Thoracic aorta (tissue), 2 donors: Measurements from ENCODE around the gene SLC2A4RG. TPM values are rescaled to one million over a fixed set of nuclear protein-coding genes. Genes with fewer than 3 reads are reported as not detected.

ENCODE experiments used
- ATAC-seq: fragments of 150-250 bp; one replicate; pipeline ENCODE4 v1.8.0; 2017; ENCODE audit warnings: low read depth; ENCODE audit not compliant: insufficient number of reproducible peaks, low FRiP score
- DNase-seq: peaks from one replicate; pipeline ENCODE4 v3.0.0-alpha.2; 2020; ENCODE audit warnings: low spot score
- H3K27ac ChIP-seq, 2 donors: fragments of 200-600 bp; sonication (generic); 1 replicate in 1 of 2; 2 replicates in 1 of 2; pipeline ENCODE4 v1.5.1; 2016; ENCODE audit warnings: mild to moderate bottlenecking in 2 of 2, moderate library complexity in 2 of 2
- H3K27me3 ChIP-seq: fragments of 200-600 bp; sonication (generic); replicated peaks from 2 replicates; pipeline ENCODE4 v1.6.0; 2016; ENCODE audit warnings: mild to moderate bottlenecking; ENCODE audit not compliant: insufficient read depth
- H3K36me3 ChIP-seq: fragments of 200-600 bp; sonication (generic); one replicate; pipeline ENCODE4 v1.5.1; 2016
- H3K4me1 ChIP-seq, 2 donors: fragments of 200-600 bp; sonication (generic); 1 replicate in 1 of 2; 2 replicates in 1 of 2; pipeline versions ENCODE4 v1.5.1 to v1.6.0; 2016; ENCODE audit warnings: low read depth in 2 of 2, mild to moderate bottlenecking in 1 of 2; ENCODE audit not compliant: control insufficient read depth in 1 of 2
- H3K4me3 ChIP-seq: fragments of 200-600 bp; sonication (generic); 2 replicates; pipeline ENCODE4 v1.5.1; 2016; ENCODE audit warnings: mild to moderate bottlenecking
- H3K9me3 ChIP-seq: fragments of 200-600 bp; sonication (generic); 2 replicates; pipeline ENCODE4 v1.5.1; 2016
- total RNA-seq, 2 donors: library from RNA; depleted of rRNA; stranded (reverse); fragments of >200 nt; gene quantifications; one replicate each; pipeline versions ENCODE4 v1.1.0 to v1.2.3, GENCODE V29; 2016
- TF ChIP-seq, protein P1 (sequence below): fragments of 200-600 bp; sonication (generic); IDR thresholded peaks from one replicate; pipeline ENCODE4 v1.5.1; 2019; ENCODE audit warnings: antibody characterized with exemption

The SLC2A4RG gene
- total RNA-seq, 2 donors from 2014 or later, result 36.2 to 103 TPM

DNA sequence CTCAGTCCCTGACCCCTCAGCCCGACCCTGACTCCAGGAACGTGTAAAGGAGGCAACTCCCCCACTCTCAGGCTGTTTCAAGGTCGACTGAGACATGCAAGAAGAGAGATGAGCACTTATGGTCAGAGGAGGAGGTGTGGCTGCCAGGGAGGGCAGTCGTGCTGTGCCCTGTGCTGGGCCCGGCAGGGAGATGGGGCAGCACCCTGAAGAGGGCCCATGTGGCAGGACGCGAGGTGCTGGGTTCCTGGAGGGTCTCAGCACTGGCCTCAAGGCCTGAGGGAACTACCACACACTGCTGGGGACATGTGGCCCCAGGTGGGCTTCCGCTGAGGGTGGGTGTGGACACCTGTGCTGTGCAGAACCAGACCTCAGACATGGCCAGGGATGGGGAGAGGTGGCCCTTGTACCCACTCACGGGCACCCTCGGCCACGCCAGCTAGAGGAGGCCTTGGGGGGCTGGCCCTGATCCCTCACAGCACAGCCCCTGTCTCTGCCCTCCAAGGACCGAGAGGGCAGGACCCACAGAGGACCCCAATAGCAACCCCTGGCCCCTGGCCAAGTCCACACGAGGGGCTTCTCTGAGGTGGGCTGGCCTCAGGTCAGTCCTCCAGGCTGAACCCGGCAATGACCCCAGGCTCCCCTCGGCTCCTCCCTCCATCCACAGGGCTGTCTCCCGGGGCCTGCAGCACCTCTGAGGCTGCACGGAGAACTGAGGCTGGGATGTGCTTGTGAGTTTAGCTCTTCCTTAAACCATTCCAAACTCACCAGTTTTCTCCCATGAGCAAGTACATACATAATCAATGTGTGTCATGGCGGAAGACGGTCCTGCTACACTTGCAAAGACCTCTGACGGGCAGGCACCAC is 8.7 kb downstream of the SLC2A4RG start:
- no peaks in the 10 kb centered on the region for H3K27me3 ChIP-seq
- H3K9me3 ChIP-seq, result no peaks in the 10 kb centered on the region
- no peak overlapping the region for H3K4me3 ChIP-seq
- TF ChIP-seq, protein P1, sequence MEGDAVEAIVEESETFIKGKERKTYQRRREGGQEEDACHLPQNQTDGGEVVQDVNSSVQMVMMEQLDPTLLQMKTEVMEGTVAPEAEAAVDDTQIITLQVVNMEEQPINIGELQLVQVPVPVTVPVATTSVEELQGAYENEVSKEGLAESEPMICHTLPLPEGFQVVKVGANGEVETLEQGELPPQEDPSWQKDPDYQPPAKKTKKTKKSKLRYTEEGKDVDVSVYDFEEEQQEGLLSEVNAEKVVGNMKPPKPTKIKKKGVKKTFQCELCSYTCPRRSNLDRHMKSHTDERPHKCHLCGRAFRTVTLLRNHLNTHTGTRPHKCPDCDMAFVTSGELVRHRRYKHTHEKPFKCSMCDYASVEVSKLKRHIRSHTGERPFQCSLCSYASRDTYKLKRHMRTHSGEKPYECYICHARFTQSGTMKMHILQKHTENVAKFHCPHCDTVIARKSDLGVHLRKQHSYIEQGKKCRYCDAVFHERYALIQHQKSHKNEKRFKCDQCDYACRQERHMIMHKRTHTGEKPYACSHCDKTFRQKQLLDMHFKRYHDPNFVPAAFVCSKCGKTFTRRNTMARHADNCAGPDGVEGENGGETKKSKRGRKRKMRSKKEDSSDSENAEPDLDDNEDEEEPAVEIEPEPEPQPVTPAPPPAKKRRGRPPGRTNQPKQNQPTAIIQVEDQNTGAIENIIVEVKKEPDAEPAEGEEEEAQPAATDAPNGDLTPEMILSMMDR, result no peak
- H3K4me1 ChIP-seq, result peaks cover 0 to 6% of the 10 kb centered on the region in 2 donors
- ATAC-seq (no peak), DNase-seq (no peak)
- peaks cover 7% of the 10 kb centered on the region for H3K36me3 ChIP-seq
- H3K27ac ChIP-seq, result no peak overlapping the region

- DNase-seq (no peak), ATAC-seq (no peak)
Measured at GRCh38 chr20:63748934-63749270, 9.3 kb downstream of the SLC2A4RG start.

DNA sequence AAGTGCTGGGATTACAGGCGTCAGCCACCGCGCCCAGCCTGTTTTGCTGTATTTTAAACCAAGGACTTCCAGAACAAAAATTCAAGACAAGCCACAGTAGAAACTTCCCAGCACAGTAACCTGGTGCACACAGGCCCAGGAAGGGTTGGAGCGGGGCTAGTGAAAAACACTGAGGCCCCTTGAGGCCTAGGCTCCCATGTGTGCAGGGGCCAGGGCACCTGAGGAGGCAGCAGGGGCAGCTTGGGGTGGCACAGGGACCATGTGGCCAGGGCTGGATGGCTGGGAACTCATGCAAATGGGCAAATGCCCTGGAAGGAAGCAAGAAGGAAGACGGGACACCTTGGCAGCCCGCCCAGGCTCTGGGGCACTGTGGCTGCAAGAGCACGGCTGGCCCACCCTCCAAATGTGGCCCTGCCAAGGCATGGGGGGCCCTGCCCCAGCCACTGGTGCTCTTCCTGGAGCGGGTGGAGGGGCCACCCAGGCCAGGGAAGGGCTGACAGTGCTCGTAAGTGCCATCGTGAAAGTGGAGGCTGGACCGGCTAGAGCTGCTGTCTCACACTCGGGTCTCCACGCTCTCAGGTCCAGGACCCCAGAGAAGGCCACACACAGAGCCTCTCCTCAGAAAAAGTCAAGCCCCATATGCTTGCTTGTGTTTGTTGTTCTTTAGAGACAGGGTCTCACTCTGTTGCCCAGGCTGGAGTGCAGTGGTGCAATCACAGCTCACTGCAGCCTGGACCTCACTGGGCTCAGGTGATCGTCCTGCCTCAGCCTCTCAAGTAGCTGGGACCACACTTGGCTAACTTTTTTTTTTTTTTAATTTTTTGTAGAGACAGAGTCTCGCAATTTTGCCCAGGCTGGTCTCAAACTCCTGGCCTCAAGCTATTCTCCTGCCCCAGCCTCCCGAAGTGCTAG is 10.3 kb downstream of the SLC2A4RG start:
- Histone ChIP-seq H3K27ac (no peak overlapping the region), H3K4me3 (no peak overlapping the region), H3K4me1 (peaks cover 0 to 6% of the 10 kb centered on the region in 2 donors), H3K9me3 (no peaks in the 10 kb centered on the region), H3K36me3 (no peaks in the 10 kb centered on the region), H3K27me3 (no peaks in the 10 kb centered on the region)
- DNase-seq, result no peak
- TF ChIP-seq, protein P1, result no peak
- no peak for ATAC-seq

More at GRCh38 chr20:63748934-63749270, 9.3 kb downstream of the SLC2A4RG start:
- H3K27me3 ChIP-seq, result no peaks in the 10 kb centered on the region
- TF ChIP-seq, protein P1, result no peak
- H3K36me3 ChIP-seq, result peaks cover under 1% of the 10 kb centered on the region
- H3K9me3 ChIP-seq, result no peaks in the 10 kb centered on the region
- H3K27ac ChIP-seq, result no peak overlapping the region
- no peak overlapping the region for H3K4me3 ChIP-seq
- H3K4me1 ChIP-seq, result peaks cover 0 to 6% of the 10 kb centered on the region in 2 donors

DNA sequence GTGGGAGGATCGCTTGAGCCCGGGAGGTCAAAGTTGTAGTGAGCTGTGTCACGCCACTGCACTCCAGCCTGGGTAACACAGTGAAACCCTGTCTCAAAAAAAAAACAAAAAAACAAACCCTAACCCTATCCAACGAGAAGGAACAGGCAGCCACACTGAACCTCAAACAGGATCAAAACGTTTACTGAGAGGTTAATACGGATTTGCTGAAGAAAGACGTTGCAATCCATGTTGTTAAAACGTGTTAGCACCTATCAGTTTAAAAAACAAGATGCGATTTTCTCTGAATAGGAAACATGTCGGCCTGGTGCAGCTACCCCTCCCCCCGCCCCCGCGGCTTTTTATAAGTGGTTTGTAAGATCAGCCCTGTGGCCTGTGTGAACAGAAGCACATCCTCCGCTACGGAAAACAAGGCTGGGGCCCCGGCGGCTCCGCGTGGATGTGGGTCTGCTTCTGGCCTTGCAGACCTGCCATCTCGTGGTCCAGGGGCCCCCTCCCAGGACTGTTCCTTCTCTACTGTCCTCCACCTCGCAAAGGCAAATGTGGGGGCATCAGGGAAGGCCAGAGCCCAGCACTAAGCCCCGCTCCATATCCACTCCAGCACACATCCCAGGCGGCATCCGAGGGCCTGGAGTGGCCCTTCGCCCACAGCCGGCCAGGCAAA is 11.4 kb downstream of the SLC2A4RG start:
- DNase-seq (no peak), ATAC-seq (no peak)
- Histone ChIP-seq H3K27ac (no peak overlapping the region), H3K36me3 (no peaks in the 10 kb centered on the region), H3K27me3 (no peaks in the 10 kb centered on the region), H3K4me3 (no peak overlapping the region), H3K9me3 (no peaks in the 10 kb centered on the region), H3K4me1 (no peaks in the 10 kb centered on the region)
- TF ChIP-seq, protein P1, result no peak
